Measurements from ENCODE around the gene TTLL11.
A peak's percentile ranks its signal among the peaks of the same experiment; 100 is the strongest.
"Not testable (repeated sequence)": the region's sequence is repeated elsewhere in the genome, so short reads cannot be mapped to it uniquely, and the experiment has no call there.

TTLL11 gene

GRCh38 chr9:122125509-122126330 is 32.6 kb upstream of the TTLL11 start:
- DNase-seq, result no peak

GRCh38 chr9:122125158-122125508 is 32.0 kb upstream of the TTLL11 start:
- peak; percentile 70 for DNase-seq

GRCh38 chr9:122124528-122124927 is 31.4 kb upstream of the TTLL11 start:
- no peak for DNase-seq

DNA sequence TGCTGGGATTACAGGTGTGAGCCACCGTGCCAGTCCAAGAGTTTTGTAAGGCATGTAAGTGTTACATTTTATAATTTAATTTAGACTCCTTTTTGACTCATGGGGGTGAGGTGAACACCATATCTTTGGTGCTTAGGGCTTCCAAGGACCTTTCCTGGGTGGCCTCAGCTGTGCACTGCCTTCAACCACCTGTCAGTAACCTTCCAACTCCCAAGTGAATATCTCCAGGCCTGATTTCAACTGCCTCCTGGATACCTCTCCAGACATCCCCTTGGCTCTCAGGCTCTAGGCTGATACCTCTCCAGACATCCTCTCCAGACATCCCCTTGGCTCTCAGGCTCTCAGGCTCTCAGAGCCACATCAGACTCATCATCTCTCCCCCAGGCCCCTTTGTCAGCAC is 30.9 kb upstream of the TTLL11 start:
- DNase-seq, result no peak

- DNase-seq, result peak; percentile 50
These were observed 30.0 kb upstream of the TTLL11 start for GRCh38 chr9:122122903-122123632.

GRCh38 chr9:122122468-122122867 is 29.4 kb upstream of the TTLL11 start:
- no peak for DNase-seq

DNA sequence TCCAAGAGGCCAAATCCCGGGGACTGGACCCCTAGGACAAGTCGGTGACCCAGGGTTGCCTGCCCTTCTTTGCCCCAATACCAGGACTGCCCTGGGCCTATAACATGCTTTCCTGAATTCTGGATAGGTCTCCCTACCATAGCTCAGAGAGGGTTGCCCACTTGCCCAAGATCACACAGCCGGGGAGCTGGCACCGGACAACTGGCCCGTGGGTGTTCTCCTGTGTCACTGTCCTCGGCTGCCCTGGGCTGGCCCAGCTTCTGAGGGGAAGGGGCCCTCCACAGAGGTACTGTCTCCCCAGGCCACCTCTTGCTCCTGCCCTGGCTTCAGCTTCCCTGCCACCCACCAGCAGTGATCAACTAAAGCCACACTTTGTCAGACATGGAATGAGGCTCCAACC is 28.8 kb upstream of the TTLL11 start:
- DNase-seq, result no peak

DNA sequence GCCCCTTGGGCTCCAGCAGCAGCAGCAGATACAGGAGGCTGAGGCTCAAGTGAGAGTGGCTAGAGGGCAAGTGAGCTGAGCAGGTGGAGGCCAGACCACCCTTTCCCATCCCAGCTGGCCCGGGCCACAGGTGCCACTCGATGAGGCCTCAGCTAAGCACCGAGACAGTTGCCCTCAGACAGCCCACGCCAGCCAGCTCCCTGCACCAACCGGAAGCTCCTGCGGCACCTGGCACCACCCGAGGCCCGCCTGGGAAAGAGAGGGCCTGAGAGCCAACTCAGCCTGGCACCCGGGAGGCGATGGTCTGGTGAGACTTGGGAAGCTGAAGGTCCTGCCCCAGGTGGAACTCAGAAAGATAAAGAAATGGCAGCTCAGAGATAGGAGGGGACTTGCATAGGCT is 28.3 kb upstream of the TTLL11 start:
- no peak for DNase-seq

DNA sequence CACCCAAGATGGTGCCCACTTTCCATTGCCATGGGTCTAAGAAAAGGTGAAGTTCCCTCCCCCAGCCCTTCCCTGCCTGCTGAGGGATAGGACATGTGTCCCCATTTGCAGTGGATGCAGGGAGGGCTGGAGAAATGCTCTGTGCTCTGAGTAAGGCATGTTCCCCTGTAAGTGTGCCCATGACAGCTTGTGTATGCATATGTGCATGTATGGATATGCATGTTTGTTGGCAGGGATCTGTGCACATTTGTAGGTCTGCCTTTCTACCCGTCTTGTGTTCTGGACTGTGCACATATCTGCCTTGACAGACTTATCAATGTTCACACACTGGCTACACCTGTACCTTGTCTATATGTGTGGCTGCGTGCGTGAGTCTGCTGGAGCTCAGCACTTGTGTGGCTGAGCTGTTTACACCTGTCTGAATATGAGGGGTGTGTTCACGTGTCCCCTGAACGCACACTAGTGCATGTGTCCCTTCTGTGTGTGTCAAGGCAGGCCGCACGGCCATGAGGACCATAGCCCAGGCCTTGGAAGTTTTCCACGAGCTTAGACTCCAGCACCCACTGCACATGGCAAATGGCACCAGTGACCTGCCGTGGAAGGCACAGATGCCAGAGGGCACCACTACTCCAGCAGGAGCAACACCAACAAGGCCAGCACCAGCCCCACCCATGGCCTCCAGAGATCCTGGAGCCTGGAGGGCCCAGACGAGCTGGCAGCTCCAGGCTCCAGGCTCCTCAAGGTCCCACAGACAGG is 27.4 kb upstream of the TTLL11 start:
- DNase-seq, result no peak

- DNase-seq, result no peak
These were observed 26.6 kb upstream of the TTLL11 start for GRCh38 chr9:122119721-122120120.

DNA sequence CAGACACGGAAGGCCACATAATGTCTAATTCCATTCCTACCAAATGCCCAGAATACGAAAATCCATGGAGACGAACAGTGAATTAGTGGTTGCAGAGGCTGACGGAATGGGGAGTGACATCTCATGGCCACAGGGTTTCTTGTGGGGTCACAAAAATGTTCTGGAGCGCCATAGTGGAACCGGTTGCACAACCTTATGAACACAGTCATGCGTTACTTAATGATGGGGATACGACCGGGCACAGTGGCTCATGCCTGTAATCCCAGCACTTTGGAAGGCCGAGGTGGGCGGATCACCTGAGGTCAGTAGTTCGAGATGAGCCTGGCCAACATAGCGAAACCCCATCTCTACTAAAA is 26.0 kb upstream of the TTLL11 start:
- no peak for DNase-seq

GRCh38 chr9:122118343-122119165 is 25.4 kb upstream of the TTLL11 start:
- DNase-seq, result no peak

DNA sequence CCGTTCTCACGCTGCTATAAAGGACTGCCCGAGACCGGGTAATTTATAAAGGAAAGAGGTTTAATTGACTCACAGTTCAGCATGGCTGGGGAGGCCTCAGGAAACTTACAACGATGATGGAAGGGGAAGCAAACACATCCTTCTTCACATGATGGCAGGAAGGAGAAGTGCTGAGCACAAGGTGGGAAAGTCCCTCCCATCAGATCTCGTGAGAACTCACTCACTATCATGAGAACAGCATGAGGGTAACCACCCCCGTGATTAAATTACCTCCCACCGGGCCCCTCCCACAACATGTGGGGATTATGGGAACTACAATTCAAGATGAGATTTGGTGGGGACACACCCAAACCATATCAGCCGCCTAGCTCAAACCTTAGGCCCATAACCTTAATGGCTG is 24.1 kb upstream of the TTLL11 start:
- DNase-seq, result not testable (repeated sequence)

DNA sequence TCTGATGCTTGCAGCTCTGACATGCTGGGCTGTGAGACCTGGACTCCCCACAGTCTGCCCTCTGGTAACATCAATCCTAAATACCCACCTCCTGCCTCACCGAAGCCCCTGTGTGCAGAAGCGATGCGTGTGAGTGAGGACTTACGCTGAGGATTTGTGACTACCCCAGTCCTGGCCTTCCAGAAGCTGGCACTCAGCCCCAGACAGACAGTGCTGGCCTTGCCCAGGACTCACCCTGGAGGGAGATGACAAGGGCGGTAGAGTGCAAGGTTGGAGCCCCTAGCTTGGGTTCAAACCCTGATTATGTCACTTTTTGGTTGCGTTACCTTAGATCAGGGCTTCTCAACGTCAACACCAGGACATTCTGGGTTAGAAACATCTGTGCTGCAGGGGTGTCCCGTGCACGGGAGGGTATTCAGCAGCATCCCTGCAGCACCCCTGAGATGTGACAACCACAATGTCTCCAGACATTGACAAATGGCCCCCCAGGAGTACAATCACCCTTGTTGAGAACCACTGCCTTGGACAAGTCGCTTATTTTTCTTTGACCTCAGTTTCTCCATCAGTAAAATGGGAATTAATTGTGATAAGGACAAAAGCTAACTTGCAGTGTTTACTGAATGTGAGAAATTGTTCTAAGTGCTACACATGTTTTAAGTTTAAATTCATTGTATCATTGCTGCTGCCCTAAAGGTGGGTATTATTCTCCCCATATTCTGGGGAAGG is 23.5 kb upstream of the TTLL11 start:
- DNase-seq, result no peak

GRCh38 chr9:122116040-122116439 is 22.9 kb upstream of the TTLL11 start:
- no peak for DNase-seq

GRCh38 chr9:122115176-122116035 is 22.3 kb upstream of the TTLL11 start:
- DNase-seq, result no peak

DNA sequence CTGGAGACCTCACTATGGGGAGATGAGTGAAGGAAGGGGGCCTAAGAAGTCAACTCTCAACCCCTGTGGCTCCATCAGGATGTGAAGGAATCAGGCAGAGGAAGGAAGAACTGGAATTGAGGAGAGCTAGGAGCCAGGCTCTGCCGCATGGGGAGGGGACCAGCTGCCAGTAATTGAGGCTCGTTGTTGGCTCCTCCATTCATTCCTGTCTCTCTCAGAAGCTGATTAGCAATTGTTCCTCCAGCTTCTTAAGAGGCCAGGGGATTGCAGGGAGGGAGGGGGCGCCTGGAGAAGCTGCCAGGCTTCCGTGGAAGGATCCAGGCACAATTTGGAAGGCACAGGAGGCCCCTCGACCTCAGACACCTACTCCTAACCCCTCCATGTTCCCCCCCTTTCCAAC is 20.5 kb upstream of the TTLL11 start:
- DNase-seq, result no peak

DNA sequence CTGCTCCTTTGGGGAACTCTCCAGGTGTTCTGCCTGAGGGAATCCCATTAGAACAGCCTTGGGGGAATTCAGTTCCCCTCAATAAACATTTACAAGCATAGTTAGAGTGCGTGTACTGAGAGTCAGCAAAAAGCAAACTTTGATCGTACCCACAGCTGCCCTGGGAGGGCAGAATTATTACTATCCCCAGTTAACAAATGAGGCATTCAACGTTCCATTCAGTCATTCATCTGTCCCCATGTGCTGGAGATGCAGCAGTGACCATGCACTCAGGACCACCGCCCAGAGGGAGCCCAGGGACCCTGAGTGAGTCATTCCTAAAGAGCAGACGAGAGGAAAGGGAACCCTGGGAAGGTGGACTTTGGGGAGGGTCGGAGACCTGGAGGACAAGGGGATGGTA is 19.1 kb upstream of the TTLL11 start:
- no peak for DNase-seq

DNA sequence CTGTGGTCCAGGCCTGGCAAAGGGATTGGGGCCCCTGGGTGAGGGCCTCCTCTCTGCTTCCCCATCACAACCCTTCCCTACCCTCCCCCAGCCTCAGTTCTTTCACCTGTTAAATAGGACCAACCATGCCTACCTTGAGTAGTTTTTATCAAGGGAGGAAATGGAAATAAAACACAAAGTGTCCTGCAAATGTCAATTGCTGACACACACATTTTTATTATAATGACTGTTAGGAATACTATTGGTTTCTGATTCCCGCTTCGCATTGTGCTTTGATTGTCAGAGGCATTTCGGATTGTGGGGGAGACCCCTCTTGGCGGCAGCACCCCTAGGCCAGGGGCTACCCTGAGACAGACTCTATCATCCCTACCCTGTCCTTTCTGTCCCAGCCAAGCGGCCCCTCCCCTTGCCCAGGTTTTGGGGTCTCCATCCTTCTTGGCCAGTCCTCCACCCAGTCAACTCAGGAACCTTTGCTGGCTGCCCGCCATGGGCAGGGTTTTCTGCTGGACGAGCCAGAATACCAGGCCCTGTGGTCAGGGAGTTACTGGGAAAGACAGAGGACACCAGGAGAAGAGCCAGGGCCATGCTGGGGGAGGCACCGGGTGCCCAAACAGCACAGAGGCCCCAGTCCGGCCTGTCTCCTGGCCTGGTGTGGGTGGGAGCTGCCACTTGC is 18.4 kb upstream of the TTLL11 start:
- no peak for DNase-seq

DNA sequence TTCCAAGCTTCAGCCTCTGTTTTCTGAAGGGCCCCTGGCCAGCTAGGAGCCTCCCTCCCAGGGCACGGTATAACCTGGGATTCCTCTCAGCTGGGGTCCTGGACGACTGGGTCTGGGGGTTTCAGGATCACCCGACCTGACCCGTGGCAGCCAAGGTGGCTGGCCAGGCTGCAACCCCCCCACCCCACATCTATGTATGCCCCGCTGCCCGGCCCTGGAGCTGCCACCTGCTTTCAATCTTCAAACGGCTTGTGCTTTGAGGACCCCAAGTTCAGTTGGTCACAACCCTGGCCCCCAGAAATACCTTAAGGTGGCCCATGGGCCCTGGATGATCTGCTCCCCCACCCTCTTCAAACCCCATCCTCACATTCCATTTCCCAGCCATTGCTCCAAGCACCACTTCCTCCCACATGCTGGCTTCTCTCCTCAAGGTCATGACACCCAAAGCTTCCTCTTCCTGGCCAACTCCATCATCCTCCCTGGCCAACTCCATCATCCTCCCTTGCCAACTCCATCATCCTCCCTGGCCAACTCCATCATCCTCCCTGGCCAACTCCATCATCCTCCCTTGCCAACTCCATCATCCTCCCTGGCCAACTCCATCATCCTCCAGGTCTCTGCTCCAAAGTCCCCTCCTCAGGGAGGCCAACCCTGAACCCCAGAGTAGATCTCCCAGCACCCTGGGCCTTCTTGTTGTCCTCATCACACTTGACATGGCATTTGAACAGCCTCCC is 17.2 kb upstream of the TTLL11 start:
- no peak for DNase-seq
